AG09309 (cell line): ENCODE data around the gene GPR137B.
"Not testable (repeated sequence)": the region's sequence is repeated elsewhere in the genome, so short reads cannot be mapped to it uniquely, and the experiment has no call there.

ENCODE experiments used
- DNase-seq: peaks from one replicate; pipeline ENCODE4 v3.0.0-alpha.2; 2010; ENCODE audit warnings: low read depth
- H3K4me3 ChIP-seq: 2 replicates; pipeline ENCODE4 v1.5.1; 2011; ENCODE audit warnings: mild to moderate bottlenecking, low read depth, low read length, moderate library complexity; ENCODE audit not compliant: control insufficient read depth
- TF ChIP-seq, protein P1 (sequence below): IDR thresholded peaks from 2 replicates; pipeline ENCODE4 v1.5.1; 2011; ENCODE audit warnings: mild to moderate bottlenecking, low read depth, low read length, inconsistent platforms; ENCODE audit not compliant: insufficient read depth, control insufficient read depth; ENCODE audit errors: missing control alignments

GPR137B gene

DNA sequence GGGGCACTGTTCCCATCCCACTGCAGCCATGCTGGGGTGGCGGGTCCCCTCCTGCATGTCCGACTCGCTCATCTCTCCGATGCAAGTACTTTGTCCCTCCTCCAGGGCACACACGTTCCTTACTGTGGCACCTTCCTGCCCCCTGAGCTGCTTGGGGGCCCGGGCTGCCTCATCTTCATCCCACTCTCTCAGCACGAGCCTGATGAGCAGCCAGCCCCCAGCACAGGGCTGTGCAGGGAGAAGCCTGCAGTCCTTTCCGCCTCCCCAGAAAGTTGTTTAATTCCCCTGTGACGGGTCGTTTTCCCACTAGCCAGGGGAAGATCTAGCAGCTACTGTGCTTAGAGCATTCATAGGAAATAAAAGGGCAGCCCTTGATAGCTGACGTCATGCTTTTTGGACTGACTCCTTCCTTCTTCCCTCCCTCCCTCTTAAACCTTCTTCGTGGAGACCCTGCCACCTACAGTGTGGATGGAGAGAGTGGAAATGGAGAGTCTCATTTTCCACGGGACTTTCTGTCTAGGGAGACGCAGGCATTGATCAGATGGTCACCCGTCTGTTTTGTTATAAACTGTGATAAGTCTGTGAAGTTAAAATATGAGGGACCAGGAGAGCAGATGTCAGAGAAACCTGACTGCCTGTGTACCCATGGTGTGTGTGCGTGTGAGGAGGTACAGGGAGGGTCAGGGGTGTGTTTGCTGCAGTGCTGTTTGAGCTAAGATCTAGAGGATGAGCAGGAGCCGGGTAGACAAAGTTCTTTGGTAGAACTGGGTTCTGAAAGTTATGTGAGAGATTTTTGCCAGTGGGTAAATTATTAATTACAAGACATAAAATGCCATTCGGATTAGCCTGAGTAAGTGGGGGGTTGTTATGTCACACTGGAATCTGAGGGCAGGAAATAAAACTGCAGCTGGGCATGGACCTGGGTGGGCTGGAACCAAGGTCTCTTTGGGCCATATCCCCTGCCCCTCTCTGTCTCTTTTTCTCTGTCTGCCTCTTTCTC is 34.3 kb downstream of the GPR137B start:
- TF ChIP-seq, protein P1, sequence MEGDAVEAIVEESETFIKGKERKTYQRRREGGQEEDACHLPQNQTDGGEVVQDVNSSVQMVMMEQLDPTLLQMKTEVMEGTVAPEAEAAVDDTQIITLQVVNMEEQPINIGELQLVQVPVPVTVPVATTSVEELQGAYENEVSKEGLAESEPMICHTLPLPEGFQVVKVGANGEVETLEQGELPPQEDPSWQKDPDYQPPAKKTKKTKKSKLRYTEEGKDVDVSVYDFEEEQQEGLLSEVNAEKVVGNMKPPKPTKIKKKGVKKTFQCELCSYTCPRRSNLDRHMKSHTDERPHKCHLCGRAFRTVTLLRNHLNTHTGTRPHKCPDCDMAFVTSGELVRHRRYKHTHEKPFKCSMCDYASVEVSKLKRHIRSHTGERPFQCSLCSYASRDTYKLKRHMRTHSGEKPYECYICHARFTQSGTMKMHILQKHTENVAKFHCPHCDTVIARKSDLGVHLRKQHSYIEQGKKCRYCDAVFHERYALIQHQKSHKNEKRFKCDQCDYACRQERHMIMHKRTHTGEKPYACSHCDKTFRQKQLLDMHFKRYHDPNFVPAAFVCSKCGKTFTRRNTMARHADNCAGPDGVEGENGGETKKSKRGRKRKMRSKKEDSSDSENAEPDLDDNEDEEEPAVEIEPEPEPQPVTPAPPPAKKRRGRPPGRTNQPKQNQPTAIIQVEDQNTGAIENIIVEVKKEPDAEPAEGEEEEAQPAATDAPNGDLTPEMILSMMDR: no peak
- no peak for DNase-seq
- H3K4me3 ChIP-seq: no peak overlapping the region

DNA sequence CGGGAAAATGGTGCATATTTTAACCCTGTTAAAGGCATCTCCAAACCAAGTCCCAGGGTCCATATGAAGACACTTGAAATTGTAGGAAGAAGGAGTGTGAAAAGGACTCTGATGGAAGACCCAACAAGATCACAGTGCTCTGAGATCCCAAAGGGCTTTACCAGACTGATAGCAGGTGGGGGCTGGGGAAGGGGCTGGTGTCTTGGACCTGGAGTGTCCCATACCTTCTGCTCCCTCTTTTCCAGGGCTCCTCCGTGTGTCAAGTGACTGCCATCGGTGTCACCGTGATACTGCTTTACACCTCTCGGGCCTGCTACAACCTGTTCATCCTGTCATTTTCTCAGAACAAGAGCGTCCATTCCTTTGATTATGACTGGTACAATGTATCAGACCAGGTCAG is 37.3 kb downstream of the GPR137B start:
- DNase-seq: no peak
- H3K4me3 ChIP-seq: no peak overlapping the region
- TF ChIP-seq, protein P1: no peak

DNA sequence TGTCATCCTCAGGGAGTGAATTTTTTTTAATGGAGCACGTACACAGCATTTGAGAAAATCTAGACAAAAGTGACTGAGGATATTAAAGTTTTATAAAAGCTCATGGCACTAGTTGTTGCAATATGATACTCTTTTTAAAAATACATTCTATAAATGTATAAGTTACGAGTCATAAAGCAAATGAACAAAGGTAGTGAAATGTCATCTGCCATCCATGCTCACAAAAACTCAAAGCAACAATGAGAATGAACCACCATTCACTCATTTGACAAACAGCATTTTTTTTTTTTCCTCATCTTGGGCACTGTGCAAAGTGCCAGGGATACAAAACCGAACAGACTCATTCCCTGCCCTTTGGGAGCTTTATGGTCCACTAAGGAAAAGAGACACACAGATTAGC is 38.7 kb downstream of the GPR137B start:
- no peak for DNase-seq
- TF ChIP-seq, protein P1: no peak
- H3K4me3 ChIP-seq: no peak overlapping the region

DNA sequence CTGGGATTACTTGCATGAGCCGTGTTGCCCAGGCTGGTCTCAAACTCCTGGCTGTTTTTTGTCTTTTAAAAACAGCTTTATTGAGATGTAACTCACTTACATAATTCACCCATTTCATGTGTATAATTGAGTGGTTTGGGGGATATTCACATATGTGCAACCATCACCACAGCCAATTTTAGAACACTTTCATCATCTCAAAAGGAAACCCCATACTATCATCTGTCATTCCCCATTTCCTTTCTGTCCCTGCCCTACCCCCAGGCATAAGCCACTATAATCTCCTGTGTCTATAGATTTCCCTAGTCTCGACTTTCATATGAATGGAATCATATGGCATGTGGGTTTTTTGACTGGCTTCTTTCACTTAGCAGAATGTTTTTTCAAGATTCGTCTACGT is 43.3 kb downstream of the GPR137B start:
- no peak overlapping the region for H3K4me3 ChIP-seq
- TF ChIP-seq, protein P1: no peak
- no peak for DNase-seq

DNA sequence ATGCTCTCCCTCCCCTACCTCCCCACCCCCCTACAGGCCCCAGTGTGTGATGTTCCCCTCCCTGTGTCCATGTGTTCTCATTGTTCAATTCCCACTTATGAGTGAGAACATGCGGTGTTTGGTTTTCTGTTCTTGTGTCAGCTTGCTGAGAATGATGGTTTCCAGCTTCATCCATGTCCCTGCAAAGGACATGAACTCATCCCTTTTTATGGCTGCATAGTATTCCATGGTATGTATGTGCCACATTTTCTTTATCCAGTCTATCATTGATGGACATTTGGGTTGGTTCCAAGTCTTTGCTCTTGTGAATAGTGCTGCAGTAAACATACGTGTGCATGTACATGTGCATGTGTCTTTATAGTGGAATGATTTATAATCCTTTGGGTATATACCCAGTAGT is 44.1 kb downstream of the GPR137B start:
- DNase-seq, H3K4me3 ChIP-seq: not testable (repeated sequence)

DNA sequence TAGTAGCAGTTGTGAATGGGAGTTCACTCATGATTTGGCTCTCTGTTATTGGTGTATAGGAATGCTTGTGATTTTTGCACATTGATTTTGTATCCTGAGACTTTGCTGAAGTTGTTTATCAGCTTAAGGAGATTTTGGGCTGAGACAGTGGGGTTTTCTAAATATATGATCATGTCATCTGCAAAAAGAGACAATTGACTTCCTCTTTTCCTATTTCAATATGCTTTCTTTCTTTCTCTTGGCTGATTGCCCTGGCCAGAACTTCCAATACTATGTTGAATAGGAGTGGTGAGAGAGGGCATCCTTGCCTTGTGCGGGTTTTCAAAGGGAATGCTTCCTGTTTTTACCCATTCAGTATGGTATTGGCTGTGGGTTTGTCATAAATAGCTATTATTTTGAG is 45.7 kb downstream of the GPR137B start:
- H3K4me3 ChIP-seq, DNase-seq: not testable (repeated sequence)

DNA sequence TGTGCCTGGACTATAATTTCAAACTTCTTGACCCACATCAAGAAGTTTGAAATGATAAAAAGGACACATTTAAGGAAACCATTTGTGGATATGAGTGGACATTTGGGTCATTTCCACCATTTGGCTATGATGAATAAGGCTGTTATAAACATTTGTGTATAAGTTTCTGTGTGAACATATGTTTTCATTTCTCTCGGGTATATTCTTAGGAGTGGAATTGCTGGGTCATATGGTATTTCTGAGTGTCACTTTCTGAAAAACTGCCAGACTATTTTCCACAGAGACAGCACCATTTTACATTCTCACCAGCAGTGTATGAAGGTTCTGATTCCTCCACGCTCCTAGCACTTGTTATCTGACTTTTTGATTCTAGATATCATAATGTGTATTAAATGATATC is 50.8 kb downstream of the GPR137B start:
- TF ChIP-seq, protein P1: no peak
- DNase-seq: no peak
- no peak overlapping the region for H3K4me3 ChIP-seq
